AG04450 (cell line): ENCODE results near the gene CTDP1. TPM values are rescaled to one million over a fixed set of nuclear protein-coding genes. Genes with fewer than 3 reads are reported as not detected.

ENCODE experiments used
- CTCF ChIA-PET: fragments of 300-600, 350-600 bp; formaldehyde crosslinking; extraction: SDS; loops from one replicate; lab custom pipeline; 2022; ENCODE audit warnings: antibody characterized with exemption, inconsistent platforms; lab: Charles Lee
- POLR2A ChIA-PET: fragments of 350-600 bp; formaldehyde crosslinking; extraction: SDS; loops from one replicate; lab custom pipeline; 2021; ENCODE audit warnings: antibody characterized with exemption, inconsistent platforms; lab: Yijun Ruan, JAX
- DNase-seq: peaks from one replicate; pipeline ENCODE4 v3.0.0-alpha.2; 2011; ENCODE audit warnings: low read depth, low spot score
- H3K27ac ChIP-seq: one replicate; pipeline ENCODE4 v1.5.1; 2012; ENCODE audit warnings: low read depth, low read length, control low read depth
- H3K27me3 ChIP-seq: one replicate; pipeline ENCODE4 v1.6.0; 2012; ENCODE audit warnings: low read length; ENCODE audit not compliant: control insufficient read depth, insufficient read depth
- H3K4me3 ChIP-seq: 2 replicates; pipeline ENCODE4 v1.5.1; 2011; ENCODE audit warnings: mild to moderate bottlenecking, low read depth, low read length, control low read depth
- H3K9me3 ChIP-seq: 2 replicates; pipeline ENCODE4 v1.5.1; 2012; ENCODE audit warnings: low read length; ENCODE audit not compliant: control insufficient read depth, insufficient read depth
- polyA plus RNA-seq: library from polyadenylated mRNA; depleted of rRNA; stranded (reverse); fragments of >200 nt; gene quantifications from 2 replicates; pipeline ENCODE4 v1.2.3, GENCODE V29; 2011
- TF ChIP-seq, protein P1 (sequence below): IDR thresholded peaks from 2 replicates; pipeline ENCODE4 v1.5.1; 2011; ENCODE audit warnings: low read depth, low read length, control low read depth, inconsistent platforms

The CTDP1 gene
- polyA plus RNA-seq, 1 experiment: 8.4 TPM

DNA sequence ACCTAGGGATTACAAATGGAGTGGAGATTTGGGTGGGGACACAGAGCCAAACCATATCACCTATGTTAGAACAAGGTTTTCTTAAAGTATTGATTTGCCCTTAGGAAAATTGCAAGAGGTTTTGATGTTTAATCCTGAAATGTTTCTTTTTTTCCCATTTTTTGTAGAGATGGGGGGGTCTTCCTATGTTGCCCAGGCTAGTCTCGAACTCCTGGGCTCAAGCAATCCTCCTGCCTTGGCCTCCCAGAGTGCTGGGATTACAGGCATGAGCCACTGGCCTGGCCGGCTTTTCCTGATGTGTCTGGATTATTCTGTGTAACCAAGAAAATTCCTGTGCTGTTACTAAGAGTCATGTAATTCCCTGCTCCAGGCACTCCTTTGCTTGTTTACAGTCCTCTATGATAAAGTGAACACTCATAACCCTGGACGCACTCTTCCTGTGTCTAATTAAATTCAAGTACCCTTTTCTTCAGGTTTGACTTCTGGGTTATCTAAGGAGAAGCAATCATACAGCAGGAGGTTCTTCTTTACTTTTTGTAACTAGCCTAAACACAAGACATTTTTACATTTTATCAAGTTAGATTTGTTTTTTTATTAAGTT, 15.0 kb upstream of the CTDP1 start:
- Histone ChIP-seq H3K27ac (no peak overlapping the region), H3K27me3 (peaks cover 32% of the 10 kb centered on the region), H3K9me3 (no peaks in the 10 kb centered on the region), H3K4me3 (no peak overlapping the region)
- ChIA-PET POLR2A (no interaction called here), CTCF (interaction anchor here (0.8 kb wide), 1 partner anchor 20 kb away, joined by 3 read pairs; no protein-coding TSS in a partner anchor)
- TF ChIP-seq, protein P1, sequence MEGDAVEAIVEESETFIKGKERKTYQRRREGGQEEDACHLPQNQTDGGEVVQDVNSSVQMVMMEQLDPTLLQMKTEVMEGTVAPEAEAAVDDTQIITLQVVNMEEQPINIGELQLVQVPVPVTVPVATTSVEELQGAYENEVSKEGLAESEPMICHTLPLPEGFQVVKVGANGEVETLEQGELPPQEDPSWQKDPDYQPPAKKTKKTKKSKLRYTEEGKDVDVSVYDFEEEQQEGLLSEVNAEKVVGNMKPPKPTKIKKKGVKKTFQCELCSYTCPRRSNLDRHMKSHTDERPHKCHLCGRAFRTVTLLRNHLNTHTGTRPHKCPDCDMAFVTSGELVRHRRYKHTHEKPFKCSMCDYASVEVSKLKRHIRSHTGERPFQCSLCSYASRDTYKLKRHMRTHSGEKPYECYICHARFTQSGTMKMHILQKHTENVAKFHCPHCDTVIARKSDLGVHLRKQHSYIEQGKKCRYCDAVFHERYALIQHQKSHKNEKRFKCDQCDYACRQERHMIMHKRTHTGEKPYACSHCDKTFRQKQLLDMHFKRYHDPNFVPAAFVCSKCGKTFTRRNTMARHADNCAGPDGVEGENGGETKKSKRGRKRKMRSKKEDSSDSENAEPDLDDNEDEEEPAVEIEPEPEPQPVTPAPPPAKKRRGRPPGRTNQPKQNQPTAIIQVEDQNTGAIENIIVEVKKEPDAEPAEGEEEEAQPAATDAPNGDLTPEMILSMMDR: no peak
- DNase-seq: peak; percentile 29

DNA sequence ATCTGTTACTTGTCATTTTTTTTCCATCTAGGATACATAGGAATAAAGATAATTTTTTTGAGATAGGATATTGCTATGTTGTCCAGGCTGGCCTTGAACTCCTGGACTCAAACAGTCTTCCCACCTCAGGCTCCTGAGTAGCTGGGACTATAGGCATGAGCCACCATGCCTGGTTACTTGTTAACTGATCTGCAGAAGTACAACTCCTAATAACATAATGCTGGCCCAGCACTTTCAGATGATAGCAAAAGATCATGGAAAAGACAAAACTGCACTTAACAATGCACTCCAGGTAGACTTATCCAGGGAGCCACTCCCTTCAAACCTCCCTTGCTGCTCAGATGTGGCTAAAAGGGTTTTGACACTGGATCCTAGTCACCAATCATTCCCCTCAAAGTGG, 11.4 kb upstream of the CTDP1 start:
- DNase-seq: no peak
- H3K4me3 ChIP-seq: no peak overlapping the region
- TF ChIP-seq, protein P1: no peak
- ChIA-PET POLR2A (no interaction called here), CTCF (no interaction called here)
- no peaks in the 10 kb centered on the region for H3K27me3 ChIP-seq
- no peak overlapping the region for H3K27ac ChIP-seq
- no peaks in the 10 kb centered on the region for H3K9me3 ChIP-seq

DNA sequence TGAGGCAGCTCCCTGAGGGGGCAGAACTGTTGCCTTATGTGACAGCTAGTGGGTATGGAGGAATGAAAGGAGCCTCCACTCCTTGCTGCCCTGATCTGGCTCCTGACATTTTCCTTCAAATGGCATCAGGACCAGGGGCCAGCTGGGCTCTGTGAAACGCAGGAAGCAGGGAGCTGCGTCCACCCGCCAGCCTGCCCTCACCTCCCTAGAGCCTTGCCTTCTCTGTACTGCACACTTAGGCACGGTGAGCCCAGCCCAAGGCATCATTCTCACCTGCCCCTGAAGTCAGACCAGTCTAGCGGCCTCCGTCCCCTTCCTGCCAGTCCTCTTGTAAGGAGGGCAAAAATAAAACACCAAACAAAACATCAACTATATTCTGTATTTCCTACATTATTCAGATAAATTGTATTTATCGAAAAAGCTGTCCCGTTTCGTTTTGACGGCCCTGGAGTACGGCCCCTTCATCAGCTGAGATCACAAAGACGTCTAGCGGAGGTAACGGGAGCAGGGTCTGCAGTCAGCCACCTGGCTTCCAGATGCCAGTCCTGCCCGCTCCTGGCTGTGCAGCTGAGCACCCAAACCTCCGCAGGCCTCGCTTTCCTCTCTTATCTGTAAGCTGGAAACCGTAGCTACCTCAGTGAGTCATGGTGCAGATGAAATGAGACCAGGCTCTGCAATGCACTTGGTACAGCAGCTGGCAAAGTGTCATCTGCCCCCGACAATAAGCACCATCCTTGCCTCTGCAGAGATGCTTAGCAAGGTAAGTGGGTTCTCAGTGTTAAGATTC, 6.9 kb upstream of the CTDP1 start:
- TF ChIP-seq, protein P1: no peak
- no peak for DNase-seq
- Histone ChIP-seq H3K4me3 (no peak overlapping the region), H3K27me3 (no peaks in the 10 kb centered on the region), H3K27ac (no peak overlapping the region), H3K9me3 (no peaks in the 10 kb centered on the region)
- POLR2A ChIA-PET: no interaction called here
- CTCF ChIA-PET: no interaction called here

DNA sequence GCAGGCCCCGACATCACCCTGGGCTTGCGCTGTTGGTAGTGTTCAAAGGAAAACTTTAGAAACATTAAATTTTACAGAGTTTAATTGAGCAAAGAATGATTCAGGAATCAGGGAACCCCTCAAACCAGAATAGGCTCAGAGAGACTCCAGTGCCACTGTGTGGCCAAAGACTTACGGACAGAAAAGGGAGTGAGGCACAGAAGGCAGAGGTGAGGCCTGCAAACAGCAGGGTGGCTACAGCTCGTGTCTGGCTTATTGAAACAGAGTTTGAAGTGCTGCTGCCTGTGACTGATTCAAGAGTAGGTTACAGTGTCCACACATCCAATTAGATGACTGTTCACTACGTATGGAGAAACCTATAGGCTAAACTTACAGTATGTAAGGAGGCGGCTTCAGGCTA, 2.4 kb upstream of the CTDP1 start:
- TF ChIP-seq, protein P1: no peak
- POLR2A ChIA-PET: no interaction called here
- CTCF ChIA-PET: interaction anchor here (0.9 kb wide), 1 partner anchor 296 kb away, joined by 3 read pairs; no protein-coding TSS in a partner anchor

DNA sequence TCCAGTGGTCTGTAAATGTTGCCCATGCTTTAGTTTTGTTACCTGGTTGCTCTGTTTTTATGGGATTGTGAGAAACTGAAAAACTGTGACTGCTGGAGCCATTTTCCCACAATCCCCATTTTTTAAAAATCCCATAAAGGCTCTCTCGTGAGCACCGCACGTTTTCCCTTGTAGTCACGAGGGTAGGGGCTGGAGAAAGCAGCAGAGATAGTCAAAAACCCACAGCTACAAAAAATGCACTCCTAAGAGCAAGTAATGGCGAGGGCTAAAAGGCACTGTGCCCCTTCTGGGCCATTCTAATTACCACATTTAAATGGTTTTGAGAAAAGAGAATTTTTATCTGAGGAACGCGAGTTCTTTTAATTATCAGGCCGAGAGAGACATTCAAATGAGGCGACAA, 1.8 kb upstream of the CTDP1 start:
- ChIA-PET CTCF (interaction anchor here (0.9 kb wide), 1 partner anchor 297 kb away, joined by 3 read pairs; no protein-coding TSS in a partner anchor), POLR2A (no interaction called here)
- Histone ChIP-seq H3K27me3 (no peaks in the 10 kb centered on the region), H3K4me3 (peak overlapping the region; percentile 79), H3K27ac (no peak overlapping the region), H3K9me3 (no peaks in the 10 kb centered on the region; the same call in 1 of the 2 replicates)
- no peak for DNase-seq
- TF ChIP-seq, protein P1: no peak

More for the DNA sequence above, 2.4 kb upstream of the CTDP1 start:
- Histone ChIP-seq H3K9me3 (no peaks in the 10 kb centered on the region; the same call in 1 of the 2 replicates), H3K27ac (no peak overlapping the region), H3K27me3 (no peaks in the 10 kb centered on the region), H3K4me3 (no peak overlapping the region)
- DNase-seq: no peak
